HG03442 (cell line): ENCODE data around the gene TINAGL1.
A peak's percentile ranks its signal among the peaks of the same experiment; 100 is the strongest.

Experiments
- ATAC-seq: cut with Tn5 transposase; IDR thresholded peaks from one replicate; pipeline ENCODE4 v1.9.1; 2021; ENCODE audit warnings: mild to moderate bottlenecking, moderate library complexity; ENCODE audit not compliant: unreplicated experiment

The TINAGL1 gene, protein sequence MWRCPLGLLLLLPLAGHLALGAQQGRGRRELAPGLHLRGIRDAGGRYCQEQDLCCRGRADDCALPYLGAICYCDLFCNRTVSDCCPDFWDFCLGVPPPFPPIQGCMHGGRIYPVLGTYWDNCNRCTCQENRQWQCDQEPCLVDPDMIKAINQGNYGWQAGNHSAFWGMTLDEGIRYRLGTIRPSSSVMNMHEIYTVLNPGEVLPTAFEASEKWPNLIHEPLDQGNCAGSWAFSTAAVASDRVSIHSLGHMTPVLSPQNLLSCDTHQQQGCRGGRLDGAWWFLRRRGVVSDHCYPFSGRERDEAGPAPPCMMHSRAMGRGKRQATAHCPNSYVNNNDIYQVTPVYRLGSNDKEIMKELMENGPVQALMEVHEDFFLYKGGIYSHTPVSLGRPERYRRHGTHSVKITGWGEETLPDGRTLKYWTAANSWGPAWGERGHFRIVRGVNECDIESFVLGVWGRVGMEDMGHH

GRCh38 chr1:31576201-31576669 is at the start of gene TINAGL1:
Gene TINAGL1, plus strand, starts transcription at chr1:31576515. Its CDS starts 634 bp downstream, at chr1:31577149.
- ATAC-seq = no peak

GRCh38 chr1:31529999-31530684 is 46.2 kb upstream of the TINAGL1 start:
- no peak for ATAC-seq

DNA sequence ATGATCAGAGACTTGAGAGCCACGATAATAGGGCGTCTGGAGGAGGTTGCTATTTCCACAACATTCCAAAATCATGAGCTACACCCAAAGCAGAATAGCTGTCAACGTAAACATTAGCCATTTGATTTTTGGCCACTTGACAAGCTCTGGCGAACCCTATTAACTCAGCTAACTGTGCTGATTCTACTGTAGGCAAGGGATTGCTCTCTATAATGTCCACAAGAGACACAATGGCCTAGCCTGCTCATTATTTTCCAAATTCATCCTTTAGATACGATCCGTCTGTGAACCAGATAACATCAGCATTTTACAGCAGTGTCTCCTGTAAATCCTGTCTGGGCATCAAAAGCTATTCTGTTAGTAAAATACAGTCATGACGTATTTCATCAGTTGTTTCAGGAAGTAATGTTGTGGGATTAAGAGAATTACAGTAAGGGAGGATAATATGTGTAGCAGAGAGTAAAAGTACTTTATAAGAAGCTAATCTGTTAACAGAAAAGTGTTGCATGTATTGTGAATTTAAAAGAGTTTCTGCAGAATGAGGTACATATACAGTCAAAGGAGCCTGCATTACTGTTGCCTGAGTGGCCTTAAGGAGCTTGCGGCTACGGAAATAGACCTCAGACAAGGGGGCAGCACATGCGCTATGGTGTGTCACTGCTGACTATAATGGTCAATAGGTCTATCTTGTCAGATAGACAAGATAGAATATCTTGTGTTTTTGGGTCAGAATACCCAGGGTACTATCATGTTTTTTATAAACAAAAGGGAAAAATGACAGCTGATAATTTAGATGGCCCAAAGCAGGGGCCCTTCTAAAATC is 44.9 kb upstream of the TINAGL1 start:
- ATAC-seq = no peak

GRCh38 chr1:31532173-31532572 is 44.1 kb upstream of the TINAGL1 start:
- no peak for ATAC-seq

DNA sequence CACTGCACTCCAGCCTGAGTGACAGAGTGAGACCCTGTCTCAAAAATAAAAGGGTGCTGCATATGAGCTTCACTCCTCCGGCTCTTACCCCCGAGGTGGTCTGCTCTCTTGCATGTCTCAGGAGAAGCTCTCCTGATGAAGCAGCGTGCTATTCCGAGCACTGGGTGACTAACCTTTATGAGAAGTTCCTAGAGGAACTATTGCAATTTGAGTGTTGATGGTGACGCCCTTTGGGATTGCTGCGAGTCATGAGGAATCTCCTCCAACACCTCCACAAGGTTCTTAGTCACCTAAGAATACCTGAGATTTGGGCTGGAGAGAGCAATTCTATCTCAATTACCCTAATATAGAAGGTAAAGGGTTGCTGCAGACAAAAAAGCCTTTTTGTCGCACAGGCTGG is 40.8 kb upstream of the TINAGL1 start:
- no peak for ATAC-seq

GRCh38 chr1:31539329-31539728 is 37.0 kb upstream of the TINAGL1 start:
- ATAC-seq = no peak

GRCh38 chr1:31541194-31541593 is 35.1 kb upstream of the TINAGL1 start:
- no peak for ATAC-seq

DNA sequence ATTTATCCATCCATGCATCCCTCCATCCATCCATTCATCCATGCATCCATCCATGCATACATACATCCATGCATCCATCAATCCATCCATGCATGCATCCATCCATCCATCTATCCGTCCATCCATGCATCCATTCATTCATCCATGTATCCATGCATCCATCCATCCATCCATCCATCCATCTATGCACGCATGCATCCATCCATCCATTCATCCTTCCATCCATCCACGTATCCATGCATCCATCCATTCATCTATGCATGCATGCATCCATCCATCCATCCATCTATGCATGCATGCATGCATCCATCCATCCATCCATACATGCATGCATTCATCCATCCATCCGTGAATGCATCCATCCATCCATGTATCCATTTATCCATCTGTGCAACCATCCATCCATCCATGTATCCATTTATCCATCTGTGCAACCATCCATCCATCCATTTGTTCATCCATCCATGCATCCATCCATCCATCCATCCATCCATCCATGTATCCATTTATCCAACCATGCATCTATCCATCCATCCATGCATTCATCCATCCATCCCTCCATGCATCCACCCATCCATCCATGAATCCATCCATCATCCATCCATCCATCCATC is 30.3 kb upstream of the TINAGL1 start:
- no peak for ATAC-seq

- peak; percentile 6 for ATAC-seq
Observed at GRCh38 chr1:31548534-31548906, 27.8 kb upstream of the TINAGL1 start.

DNA sequence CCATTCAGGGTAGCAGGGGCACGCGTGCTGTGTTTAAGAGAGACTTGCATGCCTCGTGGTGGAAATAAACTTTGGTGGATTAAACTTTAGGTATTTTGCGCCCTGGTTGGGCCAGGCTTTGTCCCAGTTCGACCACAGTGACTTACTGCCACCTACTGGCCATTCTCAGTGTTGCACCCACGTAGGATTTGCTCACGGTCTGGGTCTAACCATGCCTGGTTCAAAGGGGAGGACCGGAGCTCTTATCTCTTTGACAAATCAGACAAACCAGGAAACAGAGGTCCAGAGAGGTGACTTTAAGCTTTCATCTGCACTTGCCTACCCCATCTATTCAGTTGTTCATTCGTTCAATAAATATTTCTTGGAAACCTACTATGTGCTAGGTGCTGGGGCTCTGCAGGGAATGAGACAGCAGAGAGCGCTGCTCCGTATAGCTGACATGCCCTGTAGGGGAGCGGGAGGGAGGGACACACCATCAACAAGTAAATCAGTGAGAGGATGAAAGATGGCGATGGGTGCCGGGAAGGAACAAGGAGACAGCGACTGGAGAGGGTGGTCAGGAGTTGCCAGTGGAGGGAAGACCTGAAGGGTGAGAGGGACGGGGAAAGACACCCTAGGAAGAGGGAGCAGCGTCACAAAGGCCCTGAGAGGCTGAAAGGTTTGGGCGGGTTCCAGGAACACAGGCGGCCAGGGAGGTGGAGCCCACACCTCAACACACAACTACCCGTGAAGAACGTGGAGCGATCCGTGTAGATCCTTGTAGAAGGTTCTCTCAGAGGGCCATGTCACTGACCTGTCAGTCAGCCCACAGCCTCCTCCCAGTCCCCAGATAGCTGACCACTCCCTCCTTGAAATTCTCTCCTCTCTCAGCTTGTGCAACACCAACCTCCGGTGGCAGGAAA is 27.2 kb upstream of the TINAGL1 start:
- ATAC-seq = peak; percentile 67

GRCh38 chr1:31549809-31550620 is 26.3 kb upstream of the TINAGL1 start:
- ATAC-seq = no peak

- no peak for ATAC-seq
Observed at GRCh38 chr1:31551208-31551607, 25.1 kb upstream of the TINAGL1 start.

GRCh38 chr1:31552489-31552888 is 23.8 kb upstream of the TINAGL1 start:
- ATAC-seq = no peak

DNA sequence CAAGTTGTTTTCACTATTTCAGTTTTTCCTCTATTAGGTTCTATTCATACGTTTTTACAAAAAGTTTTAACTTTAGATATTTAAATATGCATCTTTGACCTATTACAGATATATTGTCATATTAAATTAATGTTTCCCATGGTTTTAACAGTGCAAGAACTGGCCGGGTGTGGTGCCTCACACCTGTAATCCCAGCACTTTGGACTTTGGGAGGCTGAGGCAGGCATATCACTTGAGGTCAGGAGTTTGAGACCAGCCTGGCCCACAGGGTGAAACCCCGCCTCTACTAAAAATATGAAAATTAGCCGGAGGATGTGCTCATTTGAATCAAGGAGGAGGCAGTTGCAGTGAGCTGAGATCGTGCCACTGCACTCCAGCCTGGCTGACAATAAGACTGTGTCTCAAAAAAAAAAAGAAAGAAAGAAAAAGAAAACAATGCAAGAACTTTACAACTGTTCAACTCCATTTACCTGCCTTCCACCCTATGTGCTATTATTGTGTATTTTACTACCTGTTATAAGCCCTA is 19.8 kb upstream of the TINAGL1 start:
- ATAC-seq = no peak

GRCh38 chr1:31559715-31560114 is 16.6 kb upstream of the TINAGL1 start:
- ATAC-seq = no peak

DNA sequence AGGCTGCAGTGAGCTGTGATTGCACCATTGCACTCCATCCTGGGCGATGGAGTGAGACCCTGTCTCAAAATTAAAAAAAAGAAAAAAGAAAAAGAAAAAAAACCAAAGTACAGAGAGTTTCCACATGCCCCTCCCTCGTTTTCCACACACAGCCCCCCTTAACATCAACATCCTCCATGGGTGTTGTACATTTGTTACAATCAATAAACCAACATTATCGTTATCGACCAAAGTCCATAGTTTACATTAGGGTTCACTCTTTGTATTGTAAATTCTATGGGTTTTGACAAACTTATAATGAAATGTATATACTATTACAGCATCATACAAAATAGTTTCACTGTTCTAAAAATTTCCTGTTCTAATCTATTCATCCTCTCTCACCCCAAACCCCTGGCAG is 15.9 kb upstream of the TINAGL1 start:
- no peak for ATAC-seq

DNA sequence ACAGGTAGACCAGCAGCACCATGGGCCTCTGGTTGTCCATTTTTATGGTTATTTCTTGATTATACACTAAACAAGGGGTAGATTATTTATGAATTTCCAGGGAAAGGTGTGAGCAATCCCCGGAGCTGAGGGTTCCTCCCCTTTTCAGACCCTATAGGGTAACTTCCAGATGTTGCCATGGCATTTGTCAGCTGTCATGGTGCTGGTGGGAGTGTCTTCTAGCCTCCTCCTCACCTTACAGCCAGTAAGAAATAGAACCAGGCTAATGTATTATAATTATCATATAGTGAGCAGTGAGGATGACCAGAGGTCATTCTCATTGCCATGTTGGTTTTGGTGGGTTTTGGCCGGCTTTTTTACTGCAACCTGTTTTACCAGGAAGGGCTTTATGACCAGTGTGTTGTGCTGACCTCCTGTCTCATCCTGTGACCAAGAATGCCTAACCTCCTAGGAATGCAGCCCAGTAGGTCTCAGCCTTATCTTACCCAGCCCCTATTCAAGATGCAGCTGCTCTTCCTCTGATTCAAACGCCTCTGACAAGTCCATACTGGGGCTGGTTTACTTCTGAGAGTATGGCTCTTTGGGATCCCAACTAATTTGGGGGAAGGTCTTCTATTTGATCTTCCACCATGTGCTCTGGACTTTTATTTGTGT is 13.5 kb upstream of the TINAGL1 start:
- no peak for ATAC-seq

DNA sequence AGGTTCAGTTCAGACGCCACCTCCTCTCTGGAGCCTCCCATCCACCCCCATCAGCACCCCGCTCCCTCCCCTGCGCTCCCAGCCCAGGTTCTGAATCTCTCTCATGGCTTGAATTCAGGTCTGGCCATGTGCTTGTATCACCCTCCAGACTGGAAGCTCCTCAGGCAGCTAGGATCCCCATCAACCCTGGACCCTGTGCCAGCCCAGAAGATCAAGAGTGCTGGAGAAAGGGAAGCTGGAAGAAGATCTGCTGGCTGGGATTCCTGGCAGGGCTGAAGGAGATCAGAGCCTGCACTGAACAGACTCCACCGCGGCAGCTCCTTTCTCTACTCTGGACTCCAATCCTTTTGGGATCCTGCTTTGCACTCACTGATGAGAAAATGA is 11.7 kb upstream of the TINAGL1 start:
- no peak for ATAC-seq
